Stimulated activated CD4-positive, alpha-beta T cell treated with anti-CD3 and anti-CD28 coated beads, Interleukin-15, amount 100 ng/mL, for 1 hour (primary cell): ENCODE data around the gene TLCD3A.

Experiments
- DNase-seq, 2 donors: peaks; one replicate each; pipeline ENCODE4 v3.0.0-alpha.2; 2020; ENCODE audit warnings: low read depth in 1 of 2, low spot score in 1 of 2

Gene TLCD3A

GRCh38 chr17:705863-706262, 26.5 kb upstream of the TLCD3A start:
- no peak for DNase-seq

DNA sequence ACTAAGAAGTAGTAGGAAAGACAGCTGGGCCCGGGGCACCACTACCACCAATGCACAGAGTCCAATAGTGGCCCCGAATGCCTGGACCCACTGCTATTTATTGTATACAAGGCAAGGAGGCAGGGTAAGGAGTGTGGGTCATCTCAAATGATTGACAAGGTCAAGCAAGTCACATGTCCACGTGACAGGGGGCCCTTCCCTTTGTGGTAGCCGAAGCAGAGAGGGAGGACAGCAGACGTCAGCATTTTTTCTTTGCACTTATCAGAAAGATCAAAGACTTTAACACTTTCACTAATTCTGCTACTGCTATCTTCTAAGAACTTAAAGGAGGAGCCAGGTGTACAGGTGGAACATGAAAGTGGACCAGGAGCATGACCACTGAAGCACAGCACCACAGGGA, 24.3 kb upstream of the TLCD3A start:
- no peak for DNase-seq

GRCh38 chr17:718075-718474, 14.3 kb upstream of the TLCD3A start:
- no peak for DNase-seq

DNA sequence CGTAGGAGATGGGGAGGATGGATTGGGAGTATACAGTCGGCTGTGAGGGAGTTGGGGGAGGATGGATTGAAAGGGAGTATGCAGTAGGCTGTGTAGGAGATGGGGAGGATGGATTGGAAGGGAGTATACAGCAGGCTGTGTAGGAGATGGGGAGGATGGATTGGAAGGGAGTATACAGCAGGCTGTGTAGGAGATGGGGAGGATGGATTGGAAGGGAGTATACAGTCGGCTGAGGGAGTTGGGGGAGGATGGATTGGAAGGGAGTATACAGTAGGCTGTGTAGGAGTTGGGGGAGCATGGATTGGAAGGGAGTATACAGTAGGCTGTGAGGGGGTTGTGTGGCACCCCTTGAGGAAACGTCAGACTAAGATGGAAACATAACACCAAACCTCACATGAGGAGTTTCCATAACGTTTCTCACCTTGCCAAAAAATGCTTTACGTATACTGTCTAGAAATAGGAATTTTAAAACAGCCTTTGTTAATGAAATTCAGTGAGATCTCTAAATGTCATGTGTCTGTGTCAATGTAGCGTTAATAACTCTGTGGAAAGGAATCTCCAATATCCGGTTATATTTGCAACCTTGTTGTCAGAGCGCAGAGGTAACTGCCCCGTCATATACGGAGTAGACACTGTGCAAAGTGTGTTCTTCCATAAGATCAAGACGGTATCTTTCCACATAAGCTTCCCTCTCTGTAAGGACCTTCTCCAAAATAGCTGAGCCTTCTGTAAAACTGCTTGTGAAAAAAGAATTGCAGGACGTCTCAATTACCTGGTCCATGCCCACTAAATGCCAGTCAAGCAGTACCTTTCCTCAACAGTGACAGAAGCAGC, 11.5 kb upstream of the TLCD3A start:
- DNase-seq = no peak

DNA sequence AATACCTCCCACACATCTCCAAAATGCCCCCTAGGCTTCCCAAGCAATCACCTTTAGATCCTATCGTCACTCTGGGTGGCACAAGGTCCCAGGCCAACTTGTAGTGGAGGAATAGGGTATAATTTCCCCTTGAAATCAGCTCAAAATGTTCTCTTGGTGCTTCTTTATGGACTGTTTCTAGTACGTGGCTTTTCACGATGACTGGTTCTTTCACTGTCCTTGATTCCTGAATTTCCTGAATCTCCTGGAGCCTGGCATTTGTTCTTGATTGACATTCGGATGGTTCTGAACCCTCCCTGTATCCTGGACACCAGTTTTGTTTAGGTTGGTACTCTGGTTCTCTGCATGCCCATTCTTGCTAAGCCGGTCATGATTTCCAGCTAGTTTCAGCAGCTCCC, 10.9 kb upstream of the TLCD3A start:
- no peak for DNase-seq

DNA sequence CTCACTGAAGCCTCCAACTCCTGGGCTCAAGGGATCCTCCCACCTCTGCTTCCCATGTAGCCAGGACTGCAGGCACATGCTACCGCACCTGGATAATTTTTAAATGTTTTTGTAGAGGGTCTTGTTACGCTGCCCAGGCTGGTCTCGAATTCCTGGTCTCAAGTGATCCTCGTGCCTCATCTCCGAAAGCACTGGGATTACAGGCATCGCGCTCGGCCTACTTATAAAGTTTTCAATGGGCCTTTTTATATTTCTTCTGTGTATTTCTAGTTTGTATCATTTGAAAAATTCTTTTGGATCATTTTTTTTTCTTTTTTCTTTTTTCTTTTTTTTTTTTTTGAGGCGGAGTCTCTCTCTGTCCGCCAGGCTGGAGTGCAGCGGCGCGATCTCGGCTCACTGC, 7.3 kb upstream of the TLCD3A start:
- no peak for DNase-seq

DNA sequence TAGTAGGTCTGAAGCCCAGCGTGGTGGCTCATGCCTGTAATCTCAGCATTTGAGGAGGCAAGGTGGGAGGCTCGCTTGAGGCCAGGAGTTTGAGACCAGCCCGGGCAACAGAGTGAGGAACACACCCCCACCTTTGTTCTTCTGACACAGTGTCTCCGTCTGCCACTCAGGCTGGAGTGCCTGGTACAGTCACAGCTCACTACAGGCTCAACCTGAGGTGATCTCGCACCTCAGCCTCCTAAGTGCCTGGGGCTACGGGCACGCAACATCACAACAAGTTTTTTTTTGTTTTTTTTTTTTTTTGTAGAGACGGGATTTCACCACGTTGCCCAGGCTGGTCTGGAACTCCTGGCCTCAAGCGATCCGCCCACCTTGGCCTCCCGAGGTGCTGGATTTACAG, 6.7 kb upstream of the TLCD3A start:
- no peak for DNase-seq

- DNase-seq = no peak
These were observed 6.0 kb upstream of the TLCD3A start for GRCh38 chr17:726271-726919.

GRCh38 chr17:728911-729310, 3.5 kb upstream of the TLCD3A start:
- DNase-seq = no peak

DNA sequence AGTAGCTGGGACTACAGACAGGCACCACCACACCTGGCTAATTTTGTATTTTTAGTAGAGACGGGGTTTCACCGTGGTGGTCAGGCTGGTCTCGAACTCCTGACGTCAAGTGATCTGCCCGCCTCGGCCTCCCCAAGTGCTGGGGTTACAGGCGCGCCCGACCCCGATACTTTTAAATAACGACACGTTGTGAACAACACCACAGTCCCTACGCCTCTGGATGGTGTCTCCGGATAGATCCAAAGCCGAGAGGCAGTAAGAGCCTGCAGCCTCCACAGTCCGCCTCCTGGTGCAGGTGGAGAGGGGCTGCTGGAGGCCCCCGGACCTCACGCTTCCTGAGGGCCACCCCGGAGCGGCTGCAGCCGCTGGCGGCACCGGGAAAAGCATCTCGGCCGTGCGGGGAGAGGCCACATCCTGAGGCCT, 741 bp upstream of the TLCD3A start:
- no peak for DNase-seq

DNA sequence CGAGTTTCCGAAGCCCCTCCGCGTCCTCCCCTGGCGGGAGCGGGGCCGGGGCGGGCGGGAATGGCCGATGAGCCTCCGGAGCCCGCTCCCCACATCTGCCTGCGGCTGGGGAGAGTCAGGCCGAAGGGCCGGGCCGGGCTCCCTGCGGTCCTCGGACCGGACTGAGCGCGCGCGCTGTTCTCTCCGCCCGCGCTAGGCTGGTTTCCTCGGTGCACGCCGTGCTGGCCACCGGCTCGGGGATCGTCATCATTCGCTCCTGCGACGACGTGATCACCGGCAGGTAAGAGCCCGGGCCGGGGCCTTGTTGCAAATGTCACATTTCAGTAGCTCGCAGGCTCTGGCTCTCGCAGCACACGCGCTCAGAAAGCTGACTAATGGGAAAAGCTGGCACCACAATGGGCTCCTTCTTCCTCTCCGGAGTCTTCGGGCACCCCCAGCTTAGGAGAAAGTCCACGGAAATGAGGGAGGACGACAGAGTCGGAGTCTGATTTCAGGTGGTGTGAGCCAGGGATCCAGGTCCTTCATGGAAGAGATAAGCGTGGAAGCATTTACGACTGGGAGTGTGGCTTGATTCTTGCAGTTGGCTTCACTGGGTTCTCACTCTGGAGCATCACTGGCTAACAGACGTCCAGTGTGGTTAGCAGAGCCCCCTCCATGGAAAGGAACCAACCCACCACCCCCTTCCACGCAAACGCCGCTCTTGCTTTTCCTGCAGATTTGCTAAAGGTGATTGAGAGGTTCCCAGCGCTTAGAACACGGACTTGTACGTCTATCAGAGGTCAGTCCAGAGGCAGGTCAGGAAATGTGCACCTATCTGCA, 715 bp downstream of the TLCD3A start:
- DNase-seq = no peak

- DNase-seq = no peak
These were observed 1.3 kb downstream of the TLCD3A start for GRCh38 chr17:733743-734142.

DNA sequence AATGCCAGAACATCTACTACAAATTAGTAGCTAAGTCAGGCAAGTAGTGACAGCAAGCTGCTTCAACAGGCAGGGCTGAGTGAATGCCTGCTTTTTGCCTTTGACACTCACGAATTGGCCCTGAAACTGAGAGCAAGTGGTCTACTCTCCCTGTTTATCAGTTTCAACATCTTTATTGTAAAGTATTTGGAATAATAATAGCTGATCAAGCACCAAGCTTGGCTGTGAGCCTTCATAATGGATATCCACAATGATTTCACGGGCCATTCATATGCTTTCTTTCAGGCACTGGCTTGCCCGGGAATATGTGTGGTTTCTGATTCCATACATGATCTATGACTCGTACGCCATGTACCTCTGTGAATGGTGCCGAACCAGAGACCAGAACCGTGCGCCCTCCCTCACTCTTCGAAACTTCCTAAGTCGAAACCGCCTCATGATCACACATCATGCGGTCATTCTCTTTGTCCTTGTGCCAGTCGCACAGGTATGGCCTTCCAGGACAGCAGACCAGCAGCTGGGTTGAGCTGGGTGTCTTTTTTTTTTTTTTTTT, 5.2 kb downstream of the TLCD3A start:
- no peak for DNase-seq

DNA sequence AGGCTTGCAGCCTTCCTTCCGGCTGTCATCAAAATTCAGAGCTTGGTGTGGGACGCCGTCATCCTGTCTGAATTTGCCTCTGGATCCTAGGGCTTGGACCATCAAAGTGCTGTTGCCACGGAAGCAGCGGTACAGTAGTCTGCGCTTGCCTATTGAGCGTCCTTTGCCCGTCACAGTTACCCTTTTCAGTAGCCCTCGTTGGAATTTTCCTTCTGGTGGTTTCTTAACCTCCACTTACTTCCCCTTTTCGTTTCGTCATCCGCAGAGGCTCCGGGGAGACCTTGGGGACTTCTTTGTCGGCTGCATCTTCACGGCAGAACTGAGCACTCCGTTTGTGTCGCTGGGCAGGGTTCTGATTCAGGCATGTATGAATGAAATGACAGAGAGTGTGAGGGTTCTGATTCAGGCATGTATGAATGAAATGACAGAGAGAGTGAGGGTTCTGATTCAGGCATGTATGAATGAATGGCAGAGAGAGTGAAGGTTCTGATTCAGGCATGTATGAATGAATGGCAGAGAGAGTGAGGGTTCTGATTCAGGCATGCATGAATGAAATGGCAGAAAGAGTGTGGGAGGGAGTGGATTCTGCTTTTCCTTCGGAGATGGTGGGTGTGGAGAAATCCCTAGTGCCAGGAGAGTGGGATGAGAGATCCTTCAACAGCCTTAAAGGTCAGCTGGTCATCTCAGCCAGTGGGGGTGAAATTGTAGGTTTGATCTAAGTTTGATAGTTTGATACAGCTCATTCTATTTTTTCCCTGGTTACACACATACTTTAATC, 8.0 kb downstream of the TLCD3A start:
- no peak for DNase-seq

- no peak for DNase-seq
These were observed 9.9 kb downstream of the TLCD3A start for GRCh38 chr17:742147-742793.

DNA sequence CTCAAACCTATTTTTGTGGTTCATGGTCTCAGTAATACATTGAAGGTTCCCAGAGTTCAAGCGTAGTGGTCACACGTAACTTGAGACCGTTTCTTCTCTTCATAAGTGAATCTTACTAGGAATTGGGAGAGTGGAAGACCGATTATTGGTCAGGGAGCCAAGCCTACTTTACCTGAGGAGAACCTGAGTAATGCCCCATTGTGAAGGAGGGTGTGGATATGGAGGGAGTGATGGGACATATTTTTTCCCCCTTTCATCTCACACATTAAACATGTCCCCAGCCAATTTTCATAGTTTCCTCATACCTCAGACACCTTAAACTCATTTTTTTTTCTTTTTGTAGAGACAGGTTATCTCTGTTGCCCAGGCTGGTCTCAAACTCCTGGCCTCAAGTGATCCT, 10.7 kb downstream of the TLCD3A start:
- DNase-seq = no peak

DNA sequence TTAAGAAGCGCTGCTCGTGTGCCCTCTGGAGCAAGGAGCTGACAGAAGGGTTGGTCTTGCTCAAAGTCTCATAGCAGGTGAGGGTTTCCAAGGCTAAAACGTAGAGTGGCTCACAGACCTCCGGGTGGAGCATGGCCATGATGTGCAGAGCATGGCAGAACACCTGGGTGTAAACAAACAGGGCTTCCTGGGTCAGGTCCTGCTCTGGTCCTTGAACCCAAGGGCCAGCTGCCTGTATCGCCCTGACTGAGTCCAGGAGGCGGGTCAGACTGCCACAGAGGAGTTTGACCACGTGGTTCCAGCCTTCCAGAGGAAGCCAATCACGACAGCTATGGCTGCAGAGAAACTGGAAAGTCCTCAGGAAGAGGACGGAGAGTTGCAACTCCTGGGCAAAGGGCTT, 12.5 kb downstream of the TLCD3A start:
- no peak for DNase-seq

DNA sequence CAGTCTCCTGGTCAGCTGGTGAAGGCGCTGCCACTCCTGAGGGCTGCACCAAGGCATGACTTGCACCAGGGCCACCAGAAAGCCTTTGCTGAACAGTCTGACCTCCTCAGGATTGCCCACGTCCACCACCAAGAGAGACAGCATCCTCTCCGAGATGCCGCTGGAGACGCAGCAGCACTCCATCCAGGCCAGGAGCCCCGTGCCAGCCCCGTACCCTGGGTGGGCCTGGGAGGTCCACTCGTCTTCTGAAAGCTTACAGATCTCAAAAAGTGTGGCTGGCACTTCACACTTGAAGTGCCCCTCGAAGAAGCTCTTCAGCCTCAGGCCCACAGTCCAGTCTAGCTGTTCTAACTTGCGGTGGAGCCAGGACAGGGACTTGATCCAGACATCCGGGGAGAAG, 13.0 kb downstream of the TLCD3A start:
- DNase-seq = no peak

DNA sequence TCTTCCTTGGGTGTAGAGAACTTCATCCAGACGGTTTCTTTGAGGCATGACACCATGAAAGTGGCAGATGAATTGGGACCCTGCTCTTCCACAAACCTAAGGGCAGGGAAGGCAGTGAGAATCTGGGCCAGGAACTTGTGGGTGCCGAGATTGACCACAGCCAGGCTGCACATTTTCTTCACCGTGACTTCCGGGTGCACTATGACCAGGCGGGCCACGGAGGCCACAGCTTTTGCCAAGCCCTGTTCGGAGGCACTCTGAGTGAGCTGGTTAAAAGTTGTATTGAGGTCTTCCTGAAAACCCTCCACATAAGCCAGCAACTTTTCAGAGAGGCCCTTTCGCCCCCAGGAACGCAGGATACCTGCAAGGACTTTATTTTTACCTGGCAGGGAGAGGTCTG, 13.8 kb downstream of the TLCD3A start:
- no peak for DNase-seq
